SK-N-SH treated with all-trans-retinoic acid at 6 μM for 48 hours (cell line): ENCODE data around the gene EMSY.

Experiments
- ATAC-seq: fragments of 200-7000 bp; cut with Tn5 transposase; 3 replicates; pipeline ENCODE4 v1.9.1; 2020; ENCODE audit warnings: mild to moderate bottlenecking, moderate library complexity
- ARNTL ChIP-seq: fragments of 450-650 bp; formaldehyde crosslinking; IDR thresholded peaks from 2 replicates; pipeline ENCODE4 v1.5.0; 2020; ENCODE audit warnings: low read depth, mild to moderate bottlenecking, moderate library complexity, borderline replicate concordance
- BACH2 ChIP-seq: fragments of 250-450 bp; sonication (Bioruptor Pico); IDR thresholded peaks from 2 replicates; pipeline ENCODE4 v1.9.0; 2021; ENCODE audit warnings: mild to moderate bottlenecking, borderline replicate concordance
- CREB5 ChIP-seq: fragments of 250-450 bp; sonication (Bioruptor Pico); IDR thresholded peaks from 2 replicates; pipeline ENCODE4 v1.5.1; 2020; ENCODE audit warnings: low read depth, mild to moderate bottlenecking, moderate library complexity
- CSDC2 ChIP-seq: fragments of 250-450 bp; sonication (Bioruptor Pico); IDR thresholded peaks from 2 replicates; pipeline ENCODE4 v1.5.0; 2020; ENCODE audit warnings: mild to moderate bottlenecking, moderate library complexity
- ESRRG ChIP-seq: fragments of 250-450 bp; sonication (Bioruptor Pico); IDR thresholded peaks from 2 replicates; pipeline ENCODE4 v1.6.1; 2021; ENCODE audit warnings: mild to moderate bottlenecking
- GLIS3 ChIP-seq: fragments of 250-450 bp; sonication (Bioruptor Pico); IDR thresholded peaks from 2 replicates; pipeline ENCODE4 v1.5.0; 2020; ENCODE audit warnings: mild to moderate bottlenecking, moderate library complexity
- ISL1 ChIP-seq: fragments of 250-450 bp; sonication (Bioruptor Pico); IDR thresholded peaks from 2 replicates; pipeline ENCODE4 v2.1.2; 2022; ENCODE audit warnings: mild to moderate bottlenecking, moderate library complexity
- OSR1 ChIP-seq: fragments of 250-450 bp; sonication (Bioruptor Pico); IDR thresholded peaks from 2 replicates; pipeline ENCODE4 v1.8.0; 2022; ENCODE audit warnings: moderate library complexity, mild to moderate bottlenecking, inconsistent platforms
- POU6F1 ChIP-seq: fragments of 250-450 bp; sonication (Bioruptor Pico); IDR thresholded peaks from 2 replicates; pipeline ENCODE4 v1.8.0; 2021; ENCODE audit warnings: low read depth, mild to moderate bottlenecking, moderate library complexity, borderline replicate concordance
- PPARA ChIP-seq: fragments of 250-450 bp; sonication (Bioruptor Pico); IDR thresholded peaks from 2 replicates; pipeline ENCODE4 v1.5.0; 2020; ENCODE audit warnings: mild to moderate bottlenecking, borderline replicate concordance
- RARB ChIP-seq: fragments of 250-450 bp; sonication (Bioruptor Pico); IDR thresholded peaks from 2 replicates; pipeline ENCODE4 v1.8.0; 2021; ENCODE audit warnings: mild to moderate bottlenecking, moderate library complexity
- TCF4 ChIP-seq: fragments of 250-450 bp; sonication (Bioruptor Pico); IDR thresholded peaks from 2 replicates; pipeline ENCODE4 v1.8.0; 2021; ENCODE audit warnings: mild to moderate bottlenecking, moderate library complexity, borderline replicate concordance
- TOX ChIP-seq: fragments of 250-450 bp; sonication (Bioruptor Pico); IDR thresholded peaks from 2 replicates; pipeline ENCODE4 v1.8.0; 2021; ENCODE audit warnings: mild to moderate bottlenecking, moderate library complexity, borderline replicate concordance
- TSHZ2 ChIP-seq: fragments of 250-450 bp; sonication (Bioruptor Pico); IDR thresholded peaks from 2 replicates; pipeline ENCODE4 v1.5.0; 2020; ENCODE audit warnings: mild to moderate bottlenecking, moderate library complexity
- ZC3H10 ChIP-seq: fragments of 250-450 bp; sonication (Bioruptor Pico); IDR thresholded peaks from 2 replicates; pipeline ENCODE4 v1.5.1; 2021; ENCODE audit warnings: mild to moderate bottlenecking, moderate library complexity
- ZFP3 ChIP-seq: fragments of 250-450 bp; sonication (Bioruptor Pico); IDR thresholded peaks from 2 replicates; pipeline ENCODE4 v1.5.0; 2020; ENCODE audit warnings: mild to moderate bottlenecking, moderate library complexity
- ZFP30 ChIP-seq: fragments of 450-650 bp; formaldehyde crosslinking; IDR thresholded peaks from 2 replicates; pipeline ENCODE4 v1.5.0; 2022; ENCODE audit warnings: mild to moderate bottlenecking, moderate library complexity
- ZNF565 ChIP-seq: fragments of 450-650 bp; formaldehyde crosslinking; conservative IDR thresholded peaks from 2 replicates; pipeline ENCODE4 v1.5.0; 2020; ENCODE audit warnings: low read depth, mild to moderate bottlenecking, moderate library complexity
- ZNF70 ChIP-seq: fragments of 450-650 bp; formaldehyde crosslinking; IDR thresholded peaks from 2 replicates; pipeline ENCODE4 v1.5.0; 2020; ENCODE audit warnings: mild to moderate bottlenecking, moderate library complexity
- TF ChIP-seq, protein P1 (sequence below): fragments of 250-450 bp; sonication (Bioruptor Pico); IDR thresholded peaks from 2 replicates; pipeline ENCODE4 v1.5.1; 2021; ENCODE audit warnings: mild to moderate bottlenecking, moderate library complexity

Gene EMSY

DNA sequence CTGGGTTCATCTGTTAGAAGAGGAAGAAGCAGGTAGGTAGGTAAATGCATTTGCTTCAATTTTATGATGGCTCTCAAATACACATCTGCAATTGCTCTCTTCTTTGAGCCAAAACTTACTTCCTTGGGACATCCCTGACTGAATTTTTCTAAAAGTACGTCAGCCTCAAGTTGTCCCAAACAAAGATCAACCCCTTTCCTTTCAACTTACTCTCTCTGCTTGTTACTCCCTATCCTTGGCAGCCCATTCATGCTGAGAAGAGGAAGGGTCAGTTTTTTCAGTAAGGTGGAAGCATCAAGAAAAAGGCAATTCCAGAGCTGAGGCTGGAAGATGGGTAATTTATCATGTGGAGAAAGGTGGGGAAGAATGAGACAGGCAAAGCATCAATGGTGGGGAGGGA is 114.5 kb downstream of the EMSY start:
- ATAC-seq = no peak
- TF ChIP-seq BACH2 (no peak), ZC3H10 (CRISPR knock-in tag) (no peak), OSR1 (CRISPR knock-in tag) (no peak), TCF4 (no peak), ARNTL (CRISPR knock-in tag) (no peak), ESRRG (CRISPR knock-in tag) (no peak)

- TF ChIP-seq POU6F1 = no peak
- no peak for TF ChIP-seq ZFP3 (CRISPR knock-in tag)
- no peak for TF ChIP-seq TCF4
- no peak for TF ChIP-seq ZNF70 (CRISPR knock-in tag)
- no peak for TF ChIP-seq CSDC2 (CRISPR knock-in tag)
- TF ChIP-seq ZFP30 (CRISPR knock-in tag) = no peak
- TF ChIP-seq TOX (CRISPR knock-in tag) = no peak
- no peak for TF ChIP-seq ESRRG (CRISPR knock-in tag)
- TF ChIP-seq RARB (CRISPR knock-in tag) = no peak
- no peak for TF ChIP-seq BACH2
- TF ChIP-seq ZNF565 = no peak
- no peak for TF ChIP-seq ISL1
- TF ChIP-seq OSR1 (CRISPR knock-in tag) = no peak
- no peak for TF ChIP-seq PPARA (CRISPR knock-in tag)
- ATAC-seq = no peak
Observed at GRCh38 chr11:76560219-76560618, 115.4 kb downstream of the EMSY start.

DNA sequence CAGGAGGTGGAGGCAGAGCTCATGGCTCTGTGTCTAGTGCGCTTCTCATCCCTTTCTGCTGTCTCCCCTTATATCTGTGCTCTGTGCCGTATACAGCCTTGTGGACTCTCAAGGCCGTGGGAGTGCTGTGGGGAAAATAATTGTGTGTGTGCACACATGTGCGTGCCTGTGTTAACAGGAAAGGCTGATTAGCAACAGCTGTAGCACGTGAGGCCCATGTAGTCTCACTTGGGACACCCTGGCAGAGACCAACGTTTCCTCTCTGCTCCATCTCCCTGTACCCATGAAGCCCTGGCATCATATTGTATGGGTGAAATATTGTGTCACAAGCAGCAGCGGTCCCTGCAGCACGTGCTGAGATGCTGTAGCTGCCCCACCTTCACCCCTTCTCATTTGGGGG is 116.4 kb downstream of the EMSY start:
- TF ChIP-seq, protein P1, sequence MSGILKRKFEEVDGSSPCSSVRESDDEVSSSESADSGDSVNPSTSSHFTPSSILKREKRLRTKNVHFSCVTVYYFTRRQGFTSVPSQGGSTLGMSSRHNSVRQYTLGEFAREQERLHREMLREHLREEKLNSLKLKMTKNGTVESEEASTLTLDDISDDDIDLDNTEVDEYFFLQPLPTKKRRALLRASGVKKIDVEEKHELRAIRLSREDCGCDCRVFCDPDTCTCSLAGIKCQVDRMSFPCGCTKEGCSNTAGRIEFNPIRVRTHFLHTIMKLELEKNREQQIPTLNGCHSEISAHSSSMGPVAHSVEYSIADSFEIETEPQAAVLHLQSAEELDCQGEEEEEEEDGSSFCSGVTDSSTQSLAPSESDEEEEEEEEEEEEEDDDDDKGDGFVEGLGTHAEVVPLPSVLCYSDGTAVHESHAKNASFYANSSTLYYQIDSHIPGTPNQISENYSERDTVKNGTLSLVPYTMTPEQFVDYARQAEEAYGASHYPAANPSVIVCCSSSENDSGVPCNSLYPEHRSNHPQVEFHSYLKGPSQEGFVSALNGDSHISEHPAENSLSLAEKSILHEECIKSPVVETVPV (CRISPR knock-in tag) = no peak
- no peak for TF ChIP-seq ISL1
- ATAC-seq = no peak

- no peak for TF ChIP-seq TCF4
- TF ChIP-seq PPARA (CRISPR knock-in tag) = no peak
- TF ChIP-seq ARNTL (CRISPR knock-in tag) = no peak
- no peak for TF ChIP-seq ESRRG (CRISPR knock-in tag)
- no peak for TF ChIP-seq ZNF565
- no peak for TF ChIP-seq RARB (CRISPR knock-in tag)
- TF ChIP-seq CREB5 (CRISPR knock-in tag) = no peak
- TF ChIP-seq GLIS3 (CRISPR knock-in tag) = no peak
- TF ChIP-seq TSHZ2 = no peak
- no peak for TF ChIP-seq ZFP30 (CRISPR knock-in tag)
- no peak for TF ChIP-seq ZNF70 (CRISPR knock-in tag)
- no peak for TF ChIP-seq TOX (CRISPR knock-in tag)
- TF ChIP-seq POU6F1 = no peak
- no peak for TF ChIP-seq CSDC2 (CRISPR knock-in tag)
- TF ChIP-seq ZC3H10 (CRISPR knock-in tag) = no peak
- no peak for TF ChIP-seq ISL1
- TF ChIP-seq, protein P1 (CRISPR knock-in tag) = no peak
- TF ChIP-seq OSR1 (CRISPR knock-in tag) = no peak
- no peak for ATAC-seq
Observed at GRCh38 chr11:76562541-76562940, 117.7 kb downstream of the EMSY start.
